ENCODE results near the gene PAQR7.

Gene PAQR7

GRCh38 chr1:25814549-25815087 is 60.9 kb downstream of the PAQR7 start:
- DNase-seq: no peak

- DNase-seq: no peak
Observed at GRCh38 chr1:25813734-25814471, 61.6 kb downstream of the PAQR7 start.

- DNase-seq: no peak
Observed at GRCh38 chr1:25813071-25813733, 62.3 kb downstream of the PAQR7 start.

All from stimulated activated CD4-positive, alpha-beta T cell treated with anti-CD3 and anti-CD28 coated beads, Interleukin-2, amount 100 ng/mL, for 48 hours (primary cell).